H1 (cell line): ENCODE measurements around the gene MYOC. TPM values are rescaled to one million over a fixed set of nuclear protein-coding genes. Genes with fewer than 3 reads are reported as not detected.

Experiments
- CTCF ChIA-PET: fragments of 300-600 bp; sonication (Branson Sonifier 250); formaldehyde crosslinking; loops from one replicate; lab custom pipeline; 2021; ENCODE audit not compliant: partially characterized antibody; lab: Charles Lee
- POLR2A ChIA-PET: fragments of 300-600 bp; sonication (Branson Sonifier 250); formaldehyde crosslinking; loops from one replicate; lab custom pipeline; 2021; ENCODE audit warnings: inconsistent platforms; ENCODE audit not compliant: partially characterized antibody; lab: Charles Lee
- DNase-seq, 2 experiments: peaks; one replicate each; pipeline versions ENCODE4 v3.0.0 to v3.0.0-alpha.2; 2010 to 2022; ENCODE audit warnings: low spot score in 2 of 2, low read depth in 1 of 2, mixed read lengths in 1 of 2
- FAIRE-seq: peaks from 2 replicates; lab custom pipeline; 2011; peaks lifted over from hg19 to GRCh38; lab: Jason Lieb, UNC
- H2AFZ ChIP-seq: 2 replicates; pipeline ENCODE4 v1.8.1; 2012; ENCODE audit warnings: low read length, inconsistent platforms
- H2AK5ac ChIP-seq: 2 replicates; pipeline ENCODE4 v1.6.1; 2013; ENCODE audit warnings: low read depth, low read length
- H2BK120ac ChIP-seq: replicated peaks from 2 replicates; pipeline ENCODE3; 2013; ENCODE audit warnings: low read depth, low read length, inconsistent platforms
- H2BK12ac ChIP-seq: 2 replicates; pipeline ENCODE4 v1.6.1; 2013; ENCODE audit warnings: low read depth, low read length
- H2BK15ac ChIP-seq: 2 replicates; pipeline ENCODE4 v1.6.1; 2013; ENCODE audit warnings: low read length
- H2BK20ac ChIP-seq: 2 replicates; pipeline ENCODE4 v1.6.1; 2013; ENCODE audit warnings: low read length
- H2BK5ac ChIP-seq: 2 replicates; pipeline ENCODE4 v1.6.1; 2013; ENCODE audit warnings: low read depth, low read length
- H3K14ac ChIP-seq: 2 replicates; pipeline ENCODE4 v1.6.1; 2013; ENCODE audit warnings: inconsistent platforms; ENCODE audit not compliant: insufficient read length
- H3K18ac ChIP-seq: 2 replicates; pipeline ENCODE4 v1.6.1; 2013; ENCODE audit warnings: low read length; ENCODE audit errors: extremely low read depth
- H3K23ac ChIP-seq: 2 replicates; pipeline ENCODE4 v1.6.1; 2013; ENCODE audit warnings: inconsistent platforms; ENCODE audit not compliant: insufficient read length
- H3K23me2 ChIP-seq: 2 replicates; pipeline ENCODE4 v1.6.1; 2013; ENCODE audit warnings: low read depth, low read length
- H3K27ac ChIP-seq: 2 replicates; pipeline ENCODE4 v1.6.1; 2011; ENCODE audit warnings: low read depth, low read length, inconsistent platforms
- H3K27me3 ChIP-seq, 4 experiments: replicated peaks in 1 of 4; 1 replicate in 1 of 4; 2 replicates in 3 of 4; pipeline versions ENCODE4 v1.6.1 to v1.8.1; 2011 to 2013; ENCODE audit warnings: low read length in 3 of 4, mild to moderate bottlenecking in 3 of 4, inconsistent platforms in 2 of 4, mixed read lengths in 2 of 4, moderate library complexity in 1 of 4; ENCODE audit not compliant: control insufficient read depth in 3 of 4, insufficient read depth in 3 of 4; ENCODE audit errors: extremely low read depth in 1 of 4
- H3K36me3 ChIP-seq, 4 experiments: 2 replicates each; pipeline versions ENCODE4 v1.6.1 to v1.8.1; 2011 to 2013; ENCODE audit warnings: mild to moderate bottlenecking in 4 of 4, low read length in 3 of 4, moderate library complexity in 2 of 4, control low read depth in 1 of 4, inconsistent platforms in 1 of 4; ENCODE audit not compliant: insufficient read depth in 4 of 4, control insufficient read depth in 2 of 4
- H3K4ac ChIP-seq: replicated peaks from 2 replicates; pipeline ENCODE3; 2013; ENCODE audit warnings: low read length, low read depth, mixed read lengths, inconsistent platforms; ENCODE audit not compliant: insufficient read length
- H3K4me1 ChIP-seq, 4 experiments: replicated peaks in 1 of 4; 1 replicate in 1 of 4; 2 replicates in 3 of 4; pipeline versions ENCODE4 v1.6.1 to v1.8.1; 2011 to 2013; ENCODE audit warnings: low read length in 3 of 4, inconsistent platforms in 2 of 4, mixed read lengths in 1 of 4; ENCODE audit not compliant: insufficient read depth in 4 of 4, control insufficient read depth in 3 of 4
- H3K4me2 ChIP-seq, 2 experiments: 2 replicates each; pipeline versions ENCODE4 v1.6.1 to v1.8.1; 2011 to 2013; ENCODE audit warnings: low read depth in 2 of 2, low read length in 2 of 2, control low read depth in 1 of 2, inconsistent platforms in 1 of 2, mild to moderate bottlenecking in 1 of 2; ENCODE audit not compliant: insufficient read depth in 1 of 2
- H3K4me3 ChIP-seq, 4 experiments: fragments of 200-600, 300-600 bp in 1 of 4; sonication (generic), shearing (Covaris generic), sonication (Bioruptor Twin) in 1 of 4; 2 replicates each; pipeline versions ENCODE4 v1.5.1 to v1.8.1; 2011 to 2016; ENCODE audit warnings: low read length in 4 of 4, low read depth in 3 of 4, control low read depth in 2 of 4, inconsistent platforms in 2 of 4, mild to moderate bottlenecking in 2 of 4, mixed read lengths in 1 of 4, moderate library complexity in 1 of 4; ENCODE audit not compliant: insufficient read depth in 2 of 4; ENCODE audit errors: extremely low read depth in 1 of 4
- H3K56ac ChIP-seq: replicated peaks from 2 replicates; pipeline ENCODE3; 2013; ENCODE audit warnings: low read depth, mild to moderate bottlenecking, mixed read lengths, low read length, inconsistent platforms; ENCODE audit not compliant: insufficient read length
- H3K79me1 ChIP-seq: 2 replicates; pipeline ENCODE4 v1.6.1; 2013; ENCODE audit warnings: low read depth, low read length, control low read depth
- H3K79me2 ChIP-seq, 2 experiments: 2 replicates each; pipeline versions ENCODE4 v1.6.1 to v1.8.1; 2012 to 2013; ENCODE audit warnings: low read length in 2 of 2, mild to moderate bottlenecking in 2 of 2, inconsistent platforms in 1 of 2; ENCODE audit not compliant: insufficient read depth in 2 of 2, control insufficient read depth in 1 of 2
- H3K9ac ChIP-seq, 4 experiments: replicated peaks in 1 of 4; 1 replicate in 1 of 4; 2 replicates in 3 of 4; pipeline versions ENCODE4 v1.6.1 to v1.8.1; 2011 to 2013; ENCODE audit warnings: low read depth in 3 of 4, low read length in 3 of 4, control low read depth in 2 of 4, mild to moderate bottlenecking in 2 of 4, moderate library complexity in 2 of 4, inconsistent platforms in 1 of 4; ENCODE audit errors: extremely low read depth in 1 of 4
- H3K9me3 ChIP-seq, 2 experiments: 2 replicates each; pipeline versions ENCODE4 v1.6.1 to v1.8.1; 2012 to 2013; ENCODE audit warnings: mild to moderate bottlenecking in 2 of 2, moderate library complexity in 2 of 2, control low read depth in 1 of 2, inconsistent platforms in 1 of 2, low read depth in 1 of 2, low read length in 1 of 2, mixed read lengths in 1 of 2; ENCODE audit not compliant: insufficient read depth in 2 of 2
- H4K20me1 ChIP-seq, 2 experiments: replicated peaks in 1 of 2; 2 replicates each; pipeline versions ENCODE3 to v1.8.1; 2011 to 2013; ENCODE audit warnings: inconsistent platforms in 2 of 2, low read length in 2 of 2, mild to moderate bottlenecking in 1 of 2; ENCODE audit not compliant: insufficient read depth in 2 of 2, control insufficient read depth in 1 of 2
- H4K5ac ChIP-seq: 2 replicates; pipeline ENCODE4 v1.6.1; 2013; ENCODE audit warnings: low read length, low read depth, mixed read lengths, inconsistent platforms; ENCODE audit not compliant: insufficient read length
- H4K8ac ChIP-seq: 2 replicates; pipeline ENCODE4 v1.8.0; 2013; ENCODE audit warnings: mild to moderate bottlenecking, moderate library complexity, low read length, inconsistent platforms; ENCODE audit not compliant: insufficient read depth; ENCODE audit errors: extremely low read depth
- H4K91ac ChIP-seq: replicated peaks from 2 replicates; pipeline ENCODE3; 2013; ENCODE audit warnings: low read length, mixed read lengths, inconsistent platforms; ENCODE audit not compliant: insufficient read length
- CHD1 ChIP-seq: IDR thresholded peaks from 2 replicates; pipeline ENCODE4 v1.6.1; 2012; ENCODE audit warnings: low read depth, low read length, improper control_type of control experiment
- EZH2 ChIP-seq: fragments of 200-600 bp; sonication (generic); IDR thresholded peaks from 2 replicates; pipeline ENCODE4 v1.7.1; 2012; ENCODE audit warnings: low read depth, mild to moderate bottlenecking, moderate library complexity, low read length, inconsistent platforms; ENCODE audit not compliant: severe bottlenecking
- KDM1A ChIP-seq: fragments of 200-600, 300-600 bp; sonication (generic); IDR thresholded peaks from 2 replicates; pipeline ENCODE4 v1.7.1; 2016; ENCODE audit warnings: mild to moderate bottlenecking, low read length, borderline replicate concordance
- MAFK ChIP-seq: IDR thresholded peaks from 2 replicates; pipeline ENCODE4 v1.6.1; 2012; ENCODE audit warnings: low read depth, mild to moderate bottlenecking, improper control_type of control experiment, low read length
- NRF1 ChIP-seq: IDR thresholded peaks from 2 replicates; pipeline ENCODE4 v1.6.1; 2011; ENCODE audit warnings: mild to moderate bottlenecking, low read depth, low read length, improper control_type of control experiment
- POU5F1 ChIP-seq: IDR thresholded peaks from 2 replicates; pipeline ENCODE4 v1.6.1; 2011; ENCODE audit warnings: low read depth, mild to moderate bottlenecking, low read length, moderate library complexity
- SAP30 ChIP-seq: fragments of 300-600 bp; sonication (generic); IDR thresholded peaks from 2 replicates; pipeline ENCODE4 v1.7.1; 2012; ENCODE audit warnings: low read length, moderate library complexity, mild to moderate bottlenecking, inconsistent platforms; ENCODE audit not compliant: insufficient read depth, insufficient replicate concordance
- SIX5 ChIP-seq: IDR thresholded peaks from 2 replicates; pipeline ENCODE4 v1.6.1; 2011; ENCODE audit warnings: mild to moderate bottlenecking, low read depth, low read length
- TAF7 ChIP-seq: optimal IDR thresholded peaks from 2 replicates; pipeline ENCODE3; 2011; ENCODE audit warnings: low read depth, mild to moderate bottlenecking, inconsistent platforms, low read length, moderate library complexity, borderline replicate concordance
- polyA plus RNA-seq, 7 experiments: library from polyadenylated mRNA; depleted of rRNA in 3 of 7; stranded (reverse) in 5 of 7; unstranded in 2 of 7; fragments of >200 nt in 5 of 7; fragments of 200-250 nt in 2 of 7; gene quantifications; 1 replicate in 5 of 7; 2 replicates in 1 of 7; 4 replicates in 1 of 7; pipeline versions ENCODE4 v1.2.1 to v1.2.3, GENCODE V29; 2011 to 2013; ENCODE audit warnings: missing spikeins in 2 of 7, mixed read lengths in 2 of 7
- total RNA-seq: library from RNA; stranded (reverse); fragmentation: NEBNext Ultra II Directional; extraction: Animal tissue kit (Norgen Biotek cat#: 25700); gene quantifications from 2 replicates; pipeline ENCODE4 v1.2.1, GENCODE V29; 2021

Gene MYOC
- total and polyA plus RNA-seq, 2 of the 8 experiments (the other 6 are each of a cell fraction or from before 2014, with no cell fraction given), result not detected

- no peaks in the 10 kb centered on the region for H3K79me1 ChIP-seq
- no peak overlapping the region for H2BK15ac ChIP-seq
- H3K36me3 ChIP-seq, result no peaks in the 10 kb centered on the region
- H4K5ac ChIP-seq, result no peak overlapping the region
- no peak overlapping the region for H4K91ac ChIP-seq
- no peak overlapping the region for H2BK5ac ChIP-seq
- H2AK5ac ChIP-seq, result no peak overlapping the region
- no peak overlapping the region for H3K4me3 ChIP-seq
- no peak overlapping the region for H2BK12ac ChIP-seq
- no peak overlapping the region for H2BK20ac ChIP-seq
- no peaks in the 10 kb centered on the region for H3K9me3 ChIP-seq
- H3K4me2 ChIP-seq, result no peak overlapping the region
- H3K56ac ChIP-seq, result no peak overlapping the region
- no peaks in the 10 kb centered on the region for H3K79me2 ChIP-seq
- H3K27ac ChIP-seq, result no peak overlapping the region
- no peak overlapping the region for H3K23ac ChIP-seq
- H4K8ac ChIP-seq, result no peak overlapping the region
- no peaks in the 10 kb centered on the region for H3K4me1 ChIP-seq
- H3K27me3 ChIP-seq, result no peaks in the 10 kb centered on the region
- no peak overlapping the region for H2AFZ ChIP-seq
- H3K9ac ChIP-seq, result no peak overlapping the region
- H3K4ac ChIP-seq, result no peak overlapping the region
- no peaks in the 10 kb centered on the region for H4K20me1 ChIP-seq
- H3K23me2 ChIP-seq, result no peaks in the 10 kb centered on the region
- TF ChIP-seq EZH2, result no peak
- TF ChIP-seq SAP30, result no peak
- TF ChIP-seq NRF1, result no peak
- no peak for TF ChIP-seq TAF7
- no peak for TF ChIP-seq SIX5
- TF ChIP-seq MAFK, result no peak
- TF ChIP-seq CHD1, result no peak
- no peak for TF ChIP-seq KDM1A
- TF ChIP-seq POU5F1, result no peak
- H3K14ac ChIP-seq, result no peak overlapping the region
- FAIRE-seq (no peak), DNase-seq (no peak)
- ChIA-PET POLR2A (no interaction called here), CTCF (interaction anchor here (2.2 to 8.0 kb wide), 2 partner anchors 9 to 20 kb away, joined by 7 to 61 read pairs; no protein-coding TSS in a partner anchor)
- H2BK120ac ChIP-seq, result no peak overlapping the region
- H3K18ac ChIP-seq, result no peak overlapping the region
These were observed 12.5 kb upstream of the MYOC start for GRCh38 chr1:171664976-171665375.
